ENCODE data around the gene HHEX.
A peak's percentile ranks its signal among the peaks of the same experiment; 100 is the strongest.
"Not testable (repeated sequence)": the region's sequence is repeated elsewhere in the genome, so short reads cannot be mapped to it uniquely, and the experiment has no call there.

The HHEX gene

DNA sequence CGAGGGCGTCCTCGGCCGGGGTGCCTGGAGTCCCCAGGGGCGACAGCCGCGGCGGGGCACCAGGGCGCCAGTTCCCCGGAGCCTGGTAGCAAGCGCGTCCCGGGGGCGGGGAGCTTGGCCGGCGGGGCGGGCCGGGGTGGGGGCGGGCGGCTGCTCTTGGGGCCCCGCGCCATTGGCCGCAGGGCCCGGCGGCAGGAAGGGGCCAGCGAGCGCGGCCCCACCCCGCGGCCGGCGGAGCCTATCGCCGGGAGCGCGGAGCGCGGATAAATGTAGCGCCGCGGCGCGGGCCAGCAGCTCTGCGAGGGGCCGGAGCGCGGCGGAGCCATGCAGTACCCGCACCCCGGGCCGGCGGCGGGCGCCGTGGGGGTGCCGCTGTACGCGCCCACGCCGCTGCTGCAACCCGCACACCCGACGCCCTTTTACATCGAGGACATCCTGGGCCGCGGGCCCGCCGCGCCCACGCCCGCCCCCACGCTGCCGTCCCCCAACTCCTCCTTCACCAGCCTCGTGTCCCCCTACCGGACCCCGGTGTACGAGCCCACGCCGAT lies at the start of gene HHEX:
Gene HHEX, plus strand, starts transcription at position 293 of the 548 bp plus-strand sequence. Its CDS starts 32 bp downstream, at position 325.
- DNase-seq = no peak

DNA sequence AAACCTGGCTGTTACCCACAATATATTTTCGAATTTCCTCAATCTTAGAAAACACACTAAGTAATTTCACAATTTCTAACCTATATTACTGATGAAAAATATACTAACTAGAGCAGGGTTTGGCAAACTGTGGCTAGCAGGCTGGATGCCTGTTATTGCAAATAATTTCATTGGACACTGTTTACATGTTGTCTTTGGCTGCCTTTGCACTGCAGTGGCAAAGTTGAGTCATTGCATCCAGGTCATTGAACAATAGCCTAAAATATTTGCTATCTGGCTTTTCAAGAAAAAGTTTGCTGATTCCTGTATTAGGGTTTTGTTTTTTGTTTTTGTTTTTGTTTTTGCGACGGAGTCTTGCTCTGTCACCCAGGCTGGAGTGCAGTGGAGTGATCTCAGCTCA lies 49.6 kb upstream of the HHEX start:
- no peak for DNase-seq

DNA sequence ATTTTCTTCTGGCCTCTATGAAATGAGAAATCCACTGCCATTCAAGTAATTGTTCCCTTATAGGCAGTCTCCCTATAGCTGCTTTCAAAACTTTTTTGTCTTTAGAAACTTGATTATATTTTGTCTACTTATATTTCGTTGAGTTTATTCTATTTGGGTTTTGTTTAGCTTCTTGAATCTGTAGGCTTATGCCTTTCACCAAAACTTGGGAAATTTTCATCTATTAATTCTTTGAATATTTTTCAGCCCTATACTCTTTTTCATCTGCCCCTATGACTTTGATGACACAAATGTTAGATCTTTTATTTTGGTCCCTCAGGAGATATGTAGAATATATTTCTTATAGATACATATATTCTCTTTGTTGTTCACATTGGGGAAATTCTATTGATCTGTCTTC lies 48.3 kb upstream of the HHEX start:
- DNase-seq = no peak

DNA sequence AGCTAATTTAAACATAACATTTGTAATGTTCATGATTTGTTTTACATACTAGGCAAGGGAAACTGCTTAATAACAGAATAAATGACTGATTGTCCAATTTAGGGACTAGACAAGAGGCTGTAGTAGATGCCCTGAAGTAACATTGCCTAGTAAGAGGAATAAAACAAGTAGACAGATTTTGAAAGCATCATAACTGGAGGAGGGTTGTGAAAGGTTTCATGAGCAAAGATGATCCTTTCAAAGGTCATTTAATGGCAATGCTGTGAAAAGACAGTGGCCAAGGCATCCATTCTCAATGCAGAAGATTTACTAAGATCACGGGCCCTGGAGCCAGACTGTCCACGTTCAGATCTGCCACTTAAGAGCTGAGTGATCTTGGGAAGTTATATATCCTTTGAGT lies 44.8 kb upstream of the HHEX start:
- no peak for DNase-seq

- DNase-seq = not testable (repeated sequence)
Measured at GRCh38 chr10:92650864-92651263, 38.9 kb upstream of the HHEX start.

- DNase-seq = no peak
Measured at GRCh38 chr10:92655426-92655825, 34.3 kb upstream of the HHEX start.

DNA sequence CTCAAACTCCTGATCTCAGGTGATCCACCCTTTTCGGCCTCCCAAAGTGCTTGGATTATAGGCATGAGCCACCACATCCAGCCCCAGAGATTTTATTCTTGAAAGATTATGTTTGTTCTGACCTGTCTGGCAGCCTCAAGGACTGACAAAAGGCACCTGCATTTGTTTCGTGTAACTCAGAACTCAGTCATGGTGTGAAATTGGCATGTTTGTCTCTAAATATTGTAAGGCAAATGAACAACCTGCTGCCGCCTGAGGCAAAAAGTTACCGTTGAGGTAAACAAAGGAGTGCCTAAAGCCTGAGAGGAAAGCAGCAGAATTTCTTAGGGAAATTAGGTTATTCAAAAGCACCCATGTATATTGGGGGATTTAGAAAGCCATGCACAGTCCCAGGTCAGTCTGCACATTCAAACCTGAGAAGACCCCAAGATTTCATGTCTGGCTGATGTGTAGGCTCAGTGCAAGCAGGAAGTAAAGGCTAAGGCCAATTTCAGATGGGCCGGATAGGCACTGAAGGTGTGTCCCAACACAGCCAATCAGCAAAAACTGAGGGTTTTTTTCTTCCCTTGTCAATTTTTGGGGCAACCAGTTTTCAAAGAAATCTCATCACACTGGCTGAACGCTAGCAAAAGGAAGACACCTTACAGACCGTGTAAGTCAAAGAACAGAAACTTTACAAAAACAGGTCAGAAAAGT lies 33.3 kb upstream of the HHEX start:
- DNase-seq = no peak

DNA sequence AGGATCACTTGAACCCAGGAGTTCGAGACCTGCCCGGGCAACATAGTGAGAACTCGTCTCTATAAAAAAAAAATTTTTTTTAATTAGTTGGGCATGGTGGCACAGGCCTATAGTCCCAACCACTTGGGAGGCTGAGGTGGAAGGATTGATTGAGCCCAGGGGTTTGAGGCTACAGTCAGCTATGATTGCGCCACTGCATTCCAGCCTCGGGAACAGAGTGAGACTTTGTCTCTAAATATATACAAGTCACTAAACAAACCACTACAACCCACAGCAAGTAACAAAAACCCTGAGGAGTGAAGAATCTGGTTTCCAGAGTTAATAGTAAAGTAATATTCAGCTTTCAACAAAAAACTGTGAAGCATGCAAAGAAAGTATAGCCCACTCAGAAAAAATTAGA lies 32.7 kb upstream of the HHEX start:
- no peak for DNase-seq

DNA sequence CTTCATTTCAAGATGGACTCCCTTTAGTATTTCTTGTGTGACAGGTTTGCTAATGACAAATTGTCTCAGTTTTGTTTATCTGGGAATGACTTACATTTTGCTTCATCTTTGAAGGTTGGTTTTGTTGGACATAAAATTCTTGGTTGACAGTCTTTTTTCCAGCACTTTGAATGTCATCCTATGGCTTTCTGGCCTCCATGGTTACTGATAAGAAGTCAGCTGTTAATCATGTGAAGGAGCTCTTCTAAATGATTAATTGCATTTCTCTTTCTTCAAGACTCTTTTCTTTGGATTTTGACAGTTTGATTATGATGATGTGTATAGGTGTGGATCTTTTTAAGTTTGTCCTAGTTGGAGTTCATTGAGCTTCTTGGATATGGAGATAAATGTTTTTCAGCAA lies 26.9 kb upstream of the HHEX start:
- DNase-seq = no peak

DNA sequence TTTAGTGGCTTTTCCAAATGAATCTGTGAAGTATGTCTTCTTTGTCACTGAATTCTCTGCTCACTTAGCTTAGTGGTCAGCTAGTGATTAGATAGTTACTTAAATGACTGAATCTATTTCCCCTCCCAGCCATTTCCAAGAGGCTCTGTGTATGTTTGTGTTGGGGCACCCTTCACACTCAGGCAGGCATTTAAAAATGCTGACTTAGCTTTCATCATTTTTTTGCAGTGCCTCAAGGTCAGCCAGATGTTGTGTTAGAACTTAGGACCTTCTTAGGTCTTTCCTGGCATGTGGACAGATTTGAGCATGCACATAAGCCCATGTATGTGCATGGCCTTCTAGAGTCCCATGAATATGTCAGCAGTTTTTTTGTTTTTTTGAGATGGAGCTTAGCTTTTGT lies 25.4 kb upstream of the HHEX start:
- DNase-seq = no peak

DNA sequence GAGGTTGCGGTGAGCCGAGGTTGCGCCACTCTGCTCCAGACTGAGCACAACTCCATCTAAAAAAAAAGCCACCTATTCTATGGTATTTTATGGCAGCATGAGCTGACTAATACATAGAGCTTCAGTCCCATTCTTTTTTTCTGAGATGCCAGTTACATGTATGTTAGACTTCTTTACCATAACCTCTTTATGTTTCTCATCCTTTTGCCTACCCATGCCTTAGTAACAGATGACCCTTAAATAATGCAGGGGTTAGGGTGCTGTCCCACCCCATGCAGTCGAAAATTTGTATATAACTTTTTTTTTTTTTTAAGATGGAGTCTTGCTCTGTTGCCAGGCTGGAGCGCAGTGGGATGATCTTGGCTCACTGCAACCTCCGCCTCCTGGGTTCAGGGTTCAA lies 22.7 kb upstream of the HHEX start:
- no peak for DNase-seq

DNA sequence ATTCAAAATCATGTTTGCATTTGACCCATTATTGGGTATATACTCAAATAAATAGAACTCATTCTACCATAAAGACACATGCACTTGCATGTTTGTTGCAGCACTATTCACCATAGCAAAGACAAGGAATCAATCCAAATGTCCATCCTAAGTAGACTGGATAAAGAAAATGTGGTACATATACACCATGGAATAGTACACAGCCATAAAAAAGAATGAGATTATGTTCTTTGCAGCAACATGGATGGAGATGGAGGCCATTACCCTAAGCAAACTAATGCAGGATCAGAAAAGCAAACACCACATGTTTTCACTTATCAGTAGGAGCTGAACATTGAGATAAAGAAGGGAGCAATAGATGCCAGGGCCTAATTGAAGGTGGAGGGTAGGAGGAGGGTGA lies 12.0 kb upstream of the HHEX start:
- no peak for DNase-seq

- DNase-seq = no peak
Measured at GRCh38 chr10:92678206-92678605, 11.5 kb upstream of the HHEX start.

GRCh38 chr10:92681306-92681834 lies 8.4 kb upstream of the HHEX start:
- DNase-seq = no peak

DNA sequence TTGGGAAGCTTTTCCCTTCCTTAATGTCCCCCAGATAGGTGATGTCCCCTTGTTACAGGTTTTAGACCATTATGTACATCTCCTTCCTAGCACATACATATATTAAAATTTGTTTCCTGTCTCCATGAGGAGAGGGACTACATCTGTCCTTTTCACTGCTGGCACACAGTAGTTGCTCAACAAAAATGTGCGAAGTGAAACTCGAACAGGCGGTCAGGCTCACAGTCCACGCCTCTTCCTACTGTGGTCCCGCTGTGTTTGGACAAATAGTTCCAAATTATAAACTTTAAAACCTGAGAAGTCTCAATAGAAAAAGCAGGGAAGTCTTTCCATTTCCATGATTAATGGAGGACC lies 1.2 kb upstream of the HHEX start:
- DNase-seq = no peak

- DNase-seq = no peak
Measured at GRCh38 chr10:92688927-92689662, 660 bp upstream of the HHEX start.

GRCh38 chr10:92690211-92690914 lies 608 bp downstream of the HHEX start:
- DNase-seq = peak; percentile 57

DNA sequence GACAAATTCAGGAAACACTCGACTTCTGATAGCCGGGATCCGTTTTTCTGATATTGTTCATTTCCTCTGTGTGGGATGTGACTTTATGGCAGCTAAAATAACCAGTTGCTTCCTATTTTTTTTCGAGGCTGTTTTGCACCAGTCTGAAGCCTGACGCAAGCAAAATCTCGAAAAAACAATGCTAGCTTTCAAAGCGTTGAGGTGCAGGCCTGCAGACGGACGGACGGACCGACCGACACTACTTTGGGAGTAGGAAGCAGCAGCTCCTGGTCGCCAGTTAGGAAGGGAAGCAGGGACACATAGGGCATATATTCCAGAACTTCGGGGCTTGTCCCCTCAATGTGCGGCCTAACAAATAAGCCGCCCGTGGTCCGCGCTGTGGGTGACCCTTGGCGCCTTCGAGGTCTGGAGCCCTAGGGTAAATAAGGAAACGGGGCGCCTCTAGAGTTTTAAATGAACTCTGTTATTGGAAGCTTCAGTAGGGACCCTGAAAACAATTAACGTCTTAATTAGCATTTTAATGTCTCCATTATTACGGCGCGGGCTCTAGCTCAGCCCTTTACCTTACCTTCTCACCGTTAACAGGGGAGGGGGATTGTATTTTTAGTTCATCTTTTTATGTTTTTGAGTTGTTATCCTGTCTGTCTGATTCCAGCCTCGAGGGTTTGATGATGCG lies 1.3 kb downstream of the HHEX start:
- DNase-seq = no peak

GRCh38 chr10:92691591-92692079 lies 1.9 kb downstream of the HHEX start:
- no peak for DNase-seq

DNA sequence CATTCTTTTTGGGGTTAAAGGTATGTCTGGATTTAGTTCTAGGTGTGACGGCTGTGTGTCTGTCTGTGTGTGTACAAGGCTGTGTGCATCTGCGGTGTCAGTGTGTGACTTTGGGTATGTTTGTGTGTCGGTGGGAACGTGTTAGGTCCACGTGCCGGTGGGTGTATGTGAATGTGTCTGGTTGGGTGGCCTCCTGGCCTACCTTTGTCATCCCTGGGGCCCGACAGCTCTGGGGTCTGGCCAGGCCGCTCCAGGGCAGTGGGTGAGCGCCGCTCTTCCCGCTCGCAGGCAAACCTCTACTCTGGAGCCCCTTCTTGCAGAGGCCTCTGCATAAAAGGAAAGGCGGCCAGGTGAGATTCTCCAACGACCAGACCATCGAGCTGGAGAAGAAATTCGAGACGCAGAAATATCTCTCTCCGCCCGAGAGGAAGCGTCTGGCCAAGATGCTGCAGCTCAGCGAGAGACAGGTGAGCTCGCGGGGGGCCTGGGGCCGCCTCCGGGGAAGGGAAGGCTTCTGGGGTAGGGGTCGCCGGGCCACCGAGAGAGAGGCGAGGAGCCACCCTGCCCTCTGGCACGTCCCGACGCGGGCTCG lies 2.4 kb downstream of the HHEX start:
- no peak for DNase-seq

- DNase-seq = no peak
Measured at GRCh38 chr10:92692697-92693533, 3.2 kb downstream of the HHEX start.

- no peak for DNase-seq
Measured at GRCh38 chr10:92693534-92693893, 3.8 kb downstream of the HHEX start.

All from stimulated activated naive CD4-positive, alpha-beta T cell treated with Interleukin-2 at 50 U/mL for 16 hours (primary cell).